Measurements from ENCODE around the gene ILKAP.

The ILKAP gene

GRCh38 chr2:238163481-238164198, 39.9 kb downstream of the ILKAP start:
- no peak for DNase-seq

- DNase-seq = no peak
Measured at GRCh38 chr2:238162846-238163441, 40.6 kb downstream of the ILKAP start.

GRCh38 chr2:238162251-238162845, 41.1 kb downstream of the ILKAP start:
- no peak for DNase-seq

GRCh38 chr2:238161291-238162051, 42.0 kb downstream of the ILKAP start:
- DNase-seq = no peak

GRCh38 chr2:238160206-238161129, 43.0 kb downstream of the ILKAP start:
- peak; percentile 5 for DNase-seq

GRCh38 chr2:238159661-238160205, 43.8 kb downstream of the ILKAP start:
- DNase-seq = peak; percentile 39

- peak; percentile 39 for DNase-seq
Measured at GRCh38 chr2:238159071-238159539, 44.4 kb downstream of the ILKAP start.

GRCh38 chr2:238158509-238159070, 44.9 kb downstream of the ILKAP start, which contains the start of gene ERFE:
ERFE (plus strand) TSS chr2:238158970; CDS start chr2:238159008, 38 bp downstream.
- peak; percentile 81 for DNase-seq

- no peak for DNase-seq
Measured at GRCh38 chr2:238158018-238158508, 45.4 kb downstream of the ILKAP start.

GRCh38 chr2:238157506-238158017, 45.9 kb downstream of the ILKAP start:
- no peak for DNase-seq

- DNase-seq = no peak
Measured at GRCh38 chr2:238155761-238156694, 47.5 kb downstream of the ILKAP start.

- no peak for DNase-seq
Measured at GRCh38 chr2:238155051-238155760, 48.3 kb downstream of the ILKAP start.

GRCh38 chr2:238154570-238154969, 48.9 kb downstream of the ILKAP start:
- no peak for DNase-seq

GRCh38 chr2:238152771-238153688, 50.5 kb downstream of the ILKAP start:
- no peak for DNase-seq

GRCh38 chr2:238151628-238152235, 51.8 kb downstream of the ILKAP start:
- no peak for DNase-seq

- DNase-seq = no peak
Measured at GRCh38 chr2:238151205-238151604, 52.3 kb downstream of the ILKAP start.

- no peak for DNase-seq
Measured at GRCh38 chr2:238150686-238151085, 52.8 kb downstream of the ILKAP start.
